Activated B cell treated with CpG ODN at 0.5 μM for 24 hours (primary cell): ENCODE results near the gene CA10. TPM values are rescaled to one million over a fixed set of nuclear protein-coding genes. Genes with fewer than 3 reads are reported as not detected.

ENCODE experiments used
- ATAC-seq: fragments of 200-7000 bp; cut with Tn5 transposase; one replicate; pipeline ENCODE4 v1.10.0; 2021; ENCODE audit warnings: low read depth, mild to moderate bottlenecking, moderate library complexity
- CTCF ChIA-PET: fragments of 350-600 bp; sonication (Branson Sonifier 250); formaldehyde crosslinking; loops from one replicate; lab custom pipeline; 2021; ENCODE audit warnings: antibody characterized with exemption; lab: Charles Lee
- POLR2A ChIA-PET: fragments of 350-600 bp; sonication (Branson Sonifier 250); formaldehyde crosslinking; loops from one replicate; lab custom pipeline; 2021; ENCODE audit warnings: antibody characterized with exemption; lab: Charles Lee
- DNase-seq: peaks from one replicate; pipeline ENCODE4 v3.0.0; 2022
- H3K27ac Mint-ChIP-seq: one replicate; pipeline ENCODE4 v1.8.0; 2020; ENCODE audit warnings: mixed read lengths
- H3K27me3 Mint-ChIP-seq: one replicate; pipeline ENCODE4 v1.8.0; 2021; ENCODE audit warnings: mixed read lengths
- H3K36me3 Mint-ChIP-seq: one replicate; pipeline ENCODE4 v1.8.0; 2021; ENCODE audit warnings: low read depth, mixed read lengths
- H3K4me1 Mint-ChIP-seq: one replicate; pipeline ENCODE4 v1.8.0; 2021; ENCODE audit warnings: mixed read lengths
- H3K4me3 Mint-ChIP-seq: one replicate; pipeline ENCODE4 v1.8.0; 2020; ENCODE audit warnings: mild to moderate bottlenecking, mixed read lengths
- H3K9me3 Mint-ChIP-seq: one replicate; pipeline ENCODE4 v1.8.0; 2020; ENCODE audit warnings: mixed read lengths
- CTCF ChIP-seq: fragments of 200-600 bp; IDR thresholded peaks from one replicate; pipeline ENCODE4 v1.8.0; 2022; ENCODE audit warnings: antibody characterized with exemption, mild to moderate bottlenecking
- intact Hi-C: fragments of 100-400 bp; cut with micrococcal nuclease; formaldehyde crosslinking; loops from one replicate; pipeline ENCODE4 v1.15.1; 2024
- total RNA-seq: library from RNA; stranded (reverse); gene quantifications from 2 replicates; pipeline ENCODE4 v1.2.3, GENCODE V29; 2022

Gene CA10
- total RNA-seq, 1 donor from 2014 or later = not detected

- CTCF ChIA-PET = no interaction called here
- no peak for TF ChIP-seq CTCF
- ATAC-seq (no peak), DNase-seq (no peak)
- H3K27me3 Mint-ChIP-seq = no peaks in the 10 kb centered on the region
- H3K27ac Mint-ChIP-seq = no peak overlapping the region
- POLR2A ChIA-PET = no interaction called here
- intact Hi-C loops = no loop called here
- peaks cover 5% of the 10 kb centered on the region for H3K9me3 Mint-ChIP-seq
- no peak overlapping the region for H3K4me3 Mint-ChIP-seq
- H3K36me3 Mint-ChIP-seq = no peaks in the 10 kb centered on the region
- no peaks in the 10 kb centered on the region for H3K4me1 Mint-ChIP-seq
Measured at GRCh38 chr17:52181782-52182181, 23.3 kb upstream of the CA10 start.

- DNase-seq (no peak), ATAC-seq (no peak)
- ChIA-PET POLR2A (no interaction called here), CTCF (no interaction called here)
- Mint-ChIP-seq H3K4me3 (no peak overlapping the region), H3K27ac (no peak overlapping the region), H3K36me3 (no peaks in the 10 kb centered on the region), H3K9me3 (no peaks in the 10 kb centered on the region), H3K27me3 (no peaks in the 10 kb centered on the region), H3K4me1 (no peaks in the 10 kb centered on the region)
- intact Hi-C loops = no loop called here
- TF ChIP-seq CTCF = no peak
Measured at GRCh38 chr17:52178012-52178411, 19.5 kb upstream of the CA10 start.

GRCh38 chr17:52170963-52171572 is 12.6 kb upstream of the CA10 start:
- ChIA-PET POLR2A (no interaction called here), CTCF (no interaction called here)
- Mint-ChIP-seq H3K4me1 (no peaks in the 10 kb centered on the region), H3K4me3 (no peak overlapping the region), H3K9me3 (no peaks in the 10 kb centered on the region), H3K36me3 (no peaks in the 10 kb centered on the region), H3K27ac (no peak overlapping the region), H3K27me3 (no peaks in the 10 kb centered on the region)
- no peak for TF ChIP-seq CTCF
- ATAC-seq (no peak), DNase-seq (no peak)
- intact Hi-C loops = no loop called here

- Mint-ChIP-seq H3K4me1 (no peaks in the 10 kb centered on the region), H3K27ac (no peak overlapping the region), H3K36me3 (no peaks in the 10 kb centered on the region), H3K27me3 (peaks cover 32% of the 10 kb centered on the region), H3K4me3 (no peak overlapping the region), H3K9me3 (no peaks in the 10 kb centered on the region)
- intact Hi-C loops = no loop called here
- DNase-seq (no peak), ATAC-seq (no peak)
- ChIA-PET CTCF (no interaction called here), POLR2A (no interaction called here)
- TF ChIP-seq CTCF = no peak
Measured at GRCh38 chr17:52160136-52160567, 1.6 kb upstream of the CA10 start.

- intact Hi-C loops = no loop called here
- no peak overlapping the region for H3K27ac Mint-ChIP-seq
- ATAC-seq (no peak), DNase-seq (no peak)
- H3K4me1 Mint-ChIP-seq = no peaks in the 10 kb centered on the region
- no peaks in the 10 kb centered on the region for H3K9me3 Mint-ChIP-seq
- peaks cover 32% of the 10 kb centered on the region for H3K27me3 Mint-ChIP-seq
- ChIA-PET CTCF (no interaction called here), POLR2A (no interaction called here)
- no peak for TF ChIP-seq CTCF
- H3K4me3 Mint-ChIP-seq = no peak overlapping the region
- H3K36me3 Mint-ChIP-seq = no peaks in the 10 kb centered on the region
Measured at GRCh38 chr17:52159246-52160135, 977 bp upstream of the CA10 start.
